HG02798 (cell line): ENCODE measurements around the gene ZNF146.
A peak's percentile ranks its signal among the peaks of the same experiment; 100 is the strongest.
"Not testable (repeated sequence)": the region's sequence is repeated elsewhere in the genome, so short reads cannot be mapped to it uniquely, and the experiment has no call there.

Experiments
- ATAC-seq: cut with Tn5 transposase; IDR thresholded peaks from one replicate; pipeline ENCODE4 v1.9.1; 2021; ENCODE audit warnings: mild to moderate bottlenecking; ENCODE audit not compliant: unreplicated experiment, poor library complexity

Gene ZNF146

DNA sequence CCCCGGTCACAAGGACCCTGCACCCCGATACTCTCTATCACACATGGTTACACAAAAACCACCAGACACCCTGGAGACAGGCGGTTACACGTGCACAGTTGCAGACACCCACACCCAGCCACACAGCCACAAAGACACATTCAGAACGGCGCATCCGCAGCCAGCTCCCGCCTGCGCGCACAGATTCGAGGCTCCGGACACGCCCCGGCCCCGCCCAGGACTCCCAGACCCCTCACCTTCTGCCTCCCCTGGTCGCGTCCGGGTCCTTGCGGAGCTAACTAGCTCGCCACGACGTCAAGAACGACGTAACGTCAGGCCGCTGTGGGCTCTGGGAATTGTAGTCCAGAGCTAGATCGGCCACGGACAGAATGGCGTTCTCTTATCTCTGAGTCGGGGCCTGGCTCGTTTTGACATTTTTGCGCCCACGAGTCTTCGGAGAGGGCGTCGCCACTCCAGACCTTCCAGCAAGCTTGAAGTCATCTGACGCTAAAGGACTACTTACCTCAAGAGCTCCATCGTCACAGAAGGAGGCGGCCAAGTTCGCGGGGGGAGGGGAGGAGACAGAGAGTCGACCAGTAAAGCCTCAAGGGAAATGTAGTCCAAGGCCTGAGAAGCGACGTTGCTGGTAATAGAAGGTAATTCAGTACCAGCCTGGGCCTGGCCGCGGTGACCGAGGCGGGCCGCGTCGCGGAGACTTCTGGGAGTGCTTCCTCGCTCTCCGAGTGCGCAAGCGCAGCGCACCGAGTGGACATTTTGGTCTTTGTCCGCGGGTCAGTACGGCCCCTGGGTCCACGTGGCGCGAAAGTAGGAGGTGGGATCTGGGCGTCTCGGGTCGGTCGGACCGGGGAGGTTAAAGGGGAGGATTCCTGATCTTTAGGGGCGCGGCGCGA, at the start of gene ZNF146, which contains the start of gene ZNF565:
Gene ZNF146, plus strand, starts transcription at position 721 of the 890 bp plus-strand sequence. CDS start 21,335 bp downstream, outside the sequence.
Gene ZNF565, minus strand, starts transcription at position 280 of the 890 bp plus-strand sequence. CDS start 12,680 bp downstream, outside the sequence.
- peak; percentile 93 for ATAC-seq

DNA sequence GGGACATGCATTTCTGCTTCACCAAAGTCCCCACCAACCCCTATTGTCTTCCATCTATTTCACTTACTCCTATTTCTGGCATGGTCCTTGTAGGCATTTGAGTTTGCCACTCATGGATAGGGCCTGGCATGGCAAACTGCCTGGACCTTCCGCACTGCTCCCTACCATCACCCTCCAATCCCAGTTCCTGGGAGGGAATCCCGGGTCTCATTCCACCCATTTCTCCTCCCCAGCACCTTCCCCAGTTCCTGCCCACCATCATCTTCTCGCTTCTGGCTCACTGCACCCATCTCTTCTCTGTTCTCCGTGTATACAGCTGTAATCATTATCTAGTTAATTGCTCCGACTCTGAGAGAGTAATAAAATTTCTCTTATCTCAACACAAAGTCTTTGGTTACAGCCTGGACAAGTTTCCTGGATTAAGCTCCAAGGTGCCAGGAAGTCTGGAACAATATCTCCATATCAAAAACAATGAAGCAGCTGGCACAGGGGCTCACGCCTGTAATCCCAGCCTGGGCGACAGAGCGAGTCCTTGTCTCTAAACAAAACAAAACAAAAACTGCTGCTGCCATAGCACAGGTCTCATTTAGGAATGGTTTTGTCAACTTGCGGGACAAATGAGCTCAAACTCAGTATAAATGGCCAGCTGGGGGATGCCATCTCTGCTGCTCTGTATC, 45.7 kb upstream of the ZNF146 start:
- no peak for ATAC-seq

DNA sequence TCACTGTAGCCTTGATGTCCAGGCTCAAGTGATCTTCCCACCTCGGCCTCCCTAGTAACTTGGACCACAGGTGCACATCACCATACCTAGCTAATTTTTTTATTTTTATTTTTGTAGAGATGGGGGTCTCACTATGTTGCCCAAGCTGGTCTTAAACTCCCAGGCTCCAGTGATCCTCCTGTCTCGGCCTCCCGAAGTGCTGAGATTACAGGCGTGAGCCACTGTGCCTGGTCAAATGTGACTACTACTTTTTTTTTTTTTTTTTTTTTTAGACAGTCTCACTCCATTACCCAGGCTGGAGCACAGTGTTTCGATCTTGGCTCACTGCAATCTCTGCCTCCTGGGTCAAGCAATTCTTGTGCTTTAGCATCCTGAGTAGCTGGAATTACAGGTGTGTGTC, 42.1 kb upstream of the ZNF146 start:
- ATAC-seq = no peak

DNA sequence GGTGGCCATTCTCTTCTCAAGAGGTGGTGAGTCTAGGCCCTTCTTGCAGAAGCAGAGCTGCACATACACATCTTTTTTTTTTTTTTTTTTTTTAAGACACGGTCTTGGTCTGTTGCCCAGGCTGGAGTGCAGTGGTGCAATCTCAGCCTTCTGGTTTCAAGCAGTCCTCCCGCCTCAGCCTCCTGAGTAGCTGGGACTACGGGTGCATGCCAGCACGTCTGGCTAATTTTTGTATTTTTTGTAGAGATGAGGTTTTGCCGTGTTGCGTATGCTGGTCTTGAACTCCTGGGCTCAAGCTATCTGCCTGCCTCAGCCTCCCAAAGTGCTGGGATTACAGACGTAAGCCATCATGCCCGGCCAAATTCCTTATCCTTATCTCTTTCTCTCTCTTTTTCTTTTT, 41.1 kb upstream of the ZNF146 start:
- not testable (repeated sequence) for ATAC-seq

DNA sequence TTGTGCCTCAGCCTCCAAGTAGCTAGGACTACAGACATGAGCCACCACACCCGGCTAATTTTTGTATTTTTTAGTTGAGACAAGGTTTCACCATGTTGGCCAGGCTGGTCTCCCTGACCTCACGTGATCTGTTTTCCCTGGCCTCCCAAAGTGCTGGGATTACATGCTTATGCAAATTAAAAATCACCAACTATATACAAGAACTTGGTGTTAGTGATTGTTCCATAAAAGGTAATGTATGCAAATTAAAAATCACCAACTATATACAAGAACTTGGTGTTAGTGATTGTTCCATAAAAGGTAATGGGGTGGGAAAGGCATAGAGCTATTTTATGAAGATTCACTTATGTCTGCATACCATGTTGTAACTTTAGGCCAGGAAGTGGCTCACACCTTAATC, 35.8 kb upstream of the ZNF146 start:
- not testable (repeated sequence) for ATAC-seq

DNA sequence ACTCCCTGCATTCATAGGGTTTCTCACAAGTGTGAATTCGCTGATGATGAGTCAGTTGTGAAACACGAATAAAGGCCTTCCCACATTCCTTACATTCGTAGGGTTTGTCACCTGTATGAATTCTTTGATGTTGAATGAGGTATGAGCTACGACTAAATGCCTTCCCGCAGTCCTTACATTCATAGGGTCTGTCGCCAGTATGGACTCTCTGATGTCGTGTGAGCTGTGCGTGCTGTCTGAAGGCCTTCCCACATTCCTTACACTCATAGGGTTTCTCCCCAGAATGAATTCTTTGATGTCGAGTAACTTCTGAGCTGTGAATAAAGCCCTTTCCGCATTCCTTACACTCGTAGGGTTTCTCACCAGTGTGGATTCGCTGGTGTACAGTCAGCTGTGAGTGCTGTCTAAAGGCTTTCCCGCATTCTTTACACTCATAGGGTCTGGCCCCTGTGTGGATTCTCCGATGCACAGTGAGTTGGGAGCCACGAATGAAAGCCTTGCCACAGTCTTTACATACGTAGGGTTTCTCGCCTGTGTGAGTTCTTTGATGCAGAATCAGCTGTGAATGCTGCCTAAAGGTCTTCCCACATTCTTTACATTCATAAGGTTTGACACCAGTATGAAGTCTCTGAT, 32.2 kb upstream of the ZNF146 start:
- ATAC-seq = no peak

DNA sequence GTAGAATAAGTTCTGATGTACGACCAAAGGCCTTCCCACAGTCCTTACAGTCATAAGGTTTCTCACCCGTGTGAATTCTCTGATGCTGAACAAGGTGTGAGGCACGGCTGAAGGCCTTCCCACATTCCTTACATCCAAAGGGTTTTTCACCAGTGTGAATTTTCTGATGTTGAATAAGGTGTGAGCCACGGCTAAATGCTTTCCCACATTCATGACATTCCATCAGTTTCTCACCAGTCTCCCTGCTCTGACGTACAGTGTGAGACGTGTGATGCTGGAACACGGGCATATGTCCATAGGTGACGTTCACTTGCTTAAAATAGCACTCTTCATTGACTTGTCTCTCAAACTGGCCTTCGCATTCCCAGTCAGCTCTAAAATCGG, 31.7 kb upstream of the ZNF146 start:
- ATAC-seq = no peak

DNA sequence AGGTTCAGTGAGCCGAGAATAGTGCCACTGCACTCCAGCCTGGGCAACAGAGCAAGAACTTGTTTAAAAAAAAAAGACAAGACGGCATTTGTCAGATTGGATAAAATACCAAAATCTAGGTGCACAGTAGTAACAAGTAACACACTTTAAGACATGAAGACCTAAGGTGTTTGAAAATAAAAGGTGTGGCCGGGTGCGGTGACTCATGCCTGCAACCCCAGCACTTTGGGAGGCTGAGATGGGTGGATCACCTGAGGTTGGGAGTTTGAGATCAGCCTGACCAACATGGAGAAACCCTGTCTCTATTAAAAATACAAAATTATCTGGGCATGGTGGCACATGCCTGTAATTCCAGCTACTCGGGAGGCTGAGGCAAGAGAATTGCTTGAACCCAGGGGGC, 28.2 kb upstream of the ZNF146 start:
- ATAC-seq = not testable (repeated sequence)

DNA sequence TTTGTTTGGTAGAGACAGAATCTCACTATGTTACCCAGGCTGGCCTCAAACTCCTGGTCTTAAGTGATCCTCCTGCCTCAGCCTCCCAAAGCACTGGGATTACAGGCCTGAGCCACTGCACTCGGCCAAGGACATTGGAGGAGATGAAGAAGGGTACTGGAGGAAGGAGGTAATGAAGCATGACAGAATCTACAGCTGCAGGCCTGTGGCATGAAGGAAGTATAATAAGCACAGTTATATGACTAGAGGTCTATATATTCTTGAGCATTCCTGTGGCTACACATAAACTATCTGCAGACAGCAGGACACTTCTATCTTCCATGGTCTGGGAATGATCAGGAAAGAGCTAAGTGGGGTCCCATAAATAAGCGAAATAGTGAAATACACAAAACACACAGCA, 18.7 kb upstream of the ZNF146 start:
- no peak for ATAC-seq

DNA sequence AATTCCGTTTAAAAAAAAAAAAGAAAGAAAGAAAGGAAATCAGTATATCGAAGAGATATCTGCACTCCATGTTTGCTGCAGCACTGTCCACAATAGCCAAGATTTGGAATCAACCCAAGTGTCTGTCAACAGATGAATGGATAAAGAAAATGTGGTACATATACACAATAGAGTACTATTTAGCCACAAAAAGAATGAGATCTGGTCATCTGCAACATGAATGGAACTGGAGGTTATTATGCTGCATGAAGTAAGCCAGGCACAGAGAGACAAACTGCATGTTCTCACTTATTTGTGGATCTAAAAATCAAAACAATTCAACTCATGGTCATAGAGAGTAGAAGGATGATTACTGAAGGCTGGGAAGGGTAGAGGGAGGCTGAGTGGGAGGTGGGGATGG, 16.8 kb upstream of the ZNF146 start:
- no peak for ATAC-seq

DNA sequence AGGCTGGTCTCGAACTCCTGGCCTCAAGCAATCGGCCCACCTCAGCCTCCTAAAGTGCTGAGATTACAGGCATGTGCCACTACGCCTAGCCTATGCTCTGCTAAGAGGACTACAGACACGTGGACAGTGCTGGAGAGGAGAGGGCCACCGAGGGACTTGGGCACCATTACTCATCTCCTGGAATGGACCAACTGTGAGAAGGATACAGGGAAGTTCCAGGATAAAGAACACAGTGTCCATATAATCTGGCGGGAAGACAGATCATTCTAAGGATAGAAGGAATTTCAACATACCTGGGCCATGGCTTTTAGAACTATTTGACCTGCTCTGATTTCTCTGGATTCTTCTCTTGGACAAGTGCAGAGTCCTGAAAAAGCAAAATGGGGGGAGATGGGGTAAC, 13.2 kb upstream of the ZNF146 start:
- ATAC-seq = no peak

DNA sequence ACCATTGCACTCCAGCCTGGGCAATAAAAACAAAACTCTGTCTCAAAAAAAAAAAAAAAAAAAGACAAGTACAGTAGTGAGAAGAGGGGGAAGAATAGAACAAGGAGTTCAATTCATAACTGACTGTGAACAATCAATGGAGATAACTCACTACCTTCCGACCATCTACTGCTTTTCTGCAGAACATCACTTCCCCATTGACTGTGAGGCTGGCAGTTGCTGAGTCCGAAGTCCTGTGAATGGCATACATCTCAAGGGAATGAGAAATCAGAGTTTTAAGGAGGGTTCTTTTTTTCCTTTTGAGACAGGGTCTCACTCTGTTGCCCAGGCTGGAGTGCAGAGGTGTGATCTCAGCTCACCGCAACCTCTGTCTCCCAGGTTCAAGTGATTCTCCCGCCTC, 11.6 kb upstream of the ZNF146 start:
- ATAC-seq = no peak

DNA sequence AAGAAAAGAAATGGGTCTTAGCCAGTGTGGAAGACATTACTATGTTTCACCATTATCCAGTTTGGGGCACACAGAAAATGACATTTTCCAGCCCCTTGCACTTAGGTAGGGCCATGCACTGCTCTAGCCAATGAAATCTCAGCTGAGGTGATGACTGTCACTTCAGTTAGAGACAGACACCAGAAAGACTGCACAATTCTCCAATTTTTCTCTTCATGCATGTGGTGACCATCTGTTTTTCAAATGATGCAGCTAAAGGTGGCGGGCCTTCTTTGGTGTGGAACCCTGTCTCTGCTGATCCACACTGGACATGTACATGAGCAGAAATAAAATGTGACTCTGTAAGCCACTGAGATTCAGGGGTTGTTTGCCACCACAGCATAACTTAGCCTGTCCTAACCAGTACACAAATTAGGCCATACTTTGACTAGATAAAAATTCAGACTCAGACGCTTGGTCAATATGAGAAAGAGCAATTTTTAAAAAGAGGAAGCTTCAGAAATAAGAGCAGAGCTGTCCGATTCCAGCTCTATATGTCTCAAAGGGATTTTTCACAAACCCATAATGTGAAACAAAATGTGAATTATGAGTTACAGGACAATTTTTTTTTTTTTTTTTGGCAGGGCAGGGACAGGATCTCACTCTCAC, 7.2 kb upstream of the ZNF146 start:
- ATAC-seq = no peak

DNA sequence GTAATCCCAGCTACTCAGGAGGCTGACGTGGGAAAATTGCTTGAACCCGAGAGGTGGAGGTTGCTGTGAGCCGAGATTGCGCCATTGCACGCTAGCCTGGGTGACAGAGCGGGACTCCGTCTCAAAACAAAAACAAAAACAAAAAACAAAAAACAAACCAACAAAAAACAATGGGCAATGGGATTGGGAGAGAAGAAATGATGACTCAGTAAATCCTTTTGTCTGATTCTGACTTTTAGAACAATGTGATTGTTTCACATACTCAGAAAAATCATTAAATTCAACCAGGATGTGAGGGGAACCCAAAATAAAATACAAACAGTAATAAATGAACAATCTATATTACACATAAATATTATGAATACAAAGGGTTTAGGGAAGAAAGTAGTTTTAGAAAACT, 5.5 kb upstream of the ZNF146 start:
- ATAC-seq = no peak

DNA sequence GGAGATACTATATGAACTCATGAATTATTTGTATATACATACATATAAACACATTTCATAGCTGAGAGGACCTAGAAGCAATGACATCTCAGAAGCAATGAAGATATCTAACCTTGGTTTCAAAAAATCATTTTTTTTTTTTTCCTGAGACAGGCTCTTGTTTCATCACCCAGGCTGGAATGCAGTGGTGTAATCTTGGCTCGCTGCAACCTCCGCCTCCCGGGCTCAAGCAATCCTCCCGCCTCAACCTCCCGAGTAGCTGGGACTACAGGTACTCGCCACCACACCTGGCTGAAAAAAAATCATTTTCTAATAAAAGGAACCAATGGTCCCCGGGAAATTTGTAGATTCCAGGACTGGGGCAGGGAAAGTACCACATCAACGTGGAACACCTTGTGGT, 4.4 kb upstream of the ZNF146 start:
- no peak for ATAC-seq

DNA sequence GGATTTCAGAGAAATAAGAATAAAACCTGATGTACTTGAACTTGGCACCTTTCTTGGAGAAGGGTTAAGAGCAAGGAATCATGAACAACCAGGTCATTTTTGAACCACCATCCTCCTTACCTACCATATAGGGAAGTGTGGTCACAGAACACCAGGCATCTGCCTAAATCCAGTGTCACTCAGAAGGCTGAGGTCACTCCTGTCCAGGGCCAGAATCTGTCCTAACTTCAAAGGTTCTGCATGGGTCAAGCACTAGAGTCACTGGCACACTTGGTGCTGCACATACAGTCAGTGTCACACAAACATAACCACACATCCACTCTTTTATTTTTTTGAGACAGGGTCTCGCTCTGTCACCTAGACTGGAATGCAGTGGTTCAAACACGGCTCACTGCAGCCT, 2.0 kb upstream of the ZNF146 start:
- no peak for ATAC-seq

DNA sequence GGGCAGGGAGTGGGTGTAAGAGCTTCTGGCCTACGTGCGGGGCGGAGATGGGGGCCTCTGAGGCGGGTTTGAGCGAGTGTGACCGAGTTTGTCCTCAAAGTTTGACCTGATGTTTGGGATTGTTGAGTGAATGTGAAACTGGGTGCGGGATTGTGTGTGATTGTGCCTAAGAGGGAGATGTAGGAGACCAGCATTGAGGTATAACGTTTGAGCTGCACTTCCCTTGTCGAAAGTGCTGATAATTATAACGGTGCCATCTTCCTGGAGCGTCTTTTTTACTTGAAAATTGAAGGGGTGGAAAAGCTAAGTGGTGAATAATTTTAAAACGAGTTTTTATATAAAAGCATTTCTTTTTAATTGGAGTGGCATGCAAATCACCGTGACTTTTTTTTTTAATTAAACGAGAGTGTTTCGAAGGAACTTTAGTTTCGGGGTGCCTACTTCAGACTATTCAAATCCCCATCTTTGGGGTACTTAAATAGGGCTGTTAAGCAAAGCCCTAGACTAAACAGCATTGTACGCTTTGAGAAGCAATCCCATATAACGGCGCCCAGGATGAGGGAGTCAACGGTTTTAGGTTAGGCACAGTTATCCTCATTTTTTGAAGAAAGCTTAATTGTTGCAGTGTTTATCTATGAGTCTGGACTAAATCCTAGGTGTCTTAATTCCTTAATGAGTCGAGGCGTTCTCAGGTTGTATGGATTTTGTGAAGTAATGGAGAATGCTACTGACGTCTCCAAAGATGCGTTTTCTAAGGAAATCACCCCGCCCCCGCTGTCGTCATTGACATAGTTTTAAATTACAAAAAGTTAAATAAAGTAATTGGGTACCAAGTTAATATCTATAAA, 594 bp downstream of the ZNF146 start:
- no peak for ATAC-seq

DNA sequence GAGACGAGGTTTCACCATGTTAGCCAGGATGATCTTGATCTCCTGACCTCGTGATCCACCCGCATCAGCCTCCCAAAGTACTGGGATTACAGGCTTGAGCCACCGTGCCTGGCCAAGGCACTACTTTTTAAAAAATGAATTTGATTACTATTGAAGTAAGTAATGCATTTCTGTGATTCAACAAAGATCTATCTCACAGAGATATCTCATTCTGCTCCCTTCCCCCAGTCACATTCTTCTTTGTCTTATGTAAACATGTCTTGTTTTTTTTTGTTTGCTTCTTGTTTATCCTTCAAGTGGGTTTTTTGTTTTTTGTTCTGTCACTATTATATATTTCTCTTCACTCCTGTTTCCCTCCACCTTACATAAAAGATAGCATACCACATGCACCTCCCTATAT, 6.6 kb downstream of the ZNF146 start:
- no peak for ATAC-seq

DNA sequence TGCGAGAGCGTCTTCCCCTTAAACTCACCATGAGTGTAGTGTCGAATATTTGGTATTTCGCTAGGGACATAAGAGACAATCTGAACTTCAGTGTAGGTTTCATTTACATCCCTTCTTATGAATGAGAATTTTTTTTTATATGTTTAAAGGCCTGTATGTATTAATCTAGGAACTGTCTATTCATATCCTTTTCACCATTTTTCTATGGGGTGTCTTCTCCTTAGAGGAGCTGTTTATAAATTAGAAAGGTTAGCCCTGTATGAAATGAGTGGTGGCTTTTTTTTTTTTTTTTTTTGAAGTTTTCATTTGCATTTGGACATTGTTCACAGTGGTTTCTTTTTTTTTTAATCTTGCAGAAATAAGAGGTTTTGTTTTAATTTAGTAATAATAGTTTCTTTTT, 7.6 kb downstream of the ZNF146 start:
- no peak for ATAC-seq
